Right cardiac atrium (tissue), 5 donors: ENCODE data around the gene GADD45G. TPM values are rescaled to one million over a fixed set of nuclear protein-coding genes. Genes with fewer than 3 reads are reported as not detected.

ENCODE experiments used
- polyA plus RNA-seq: library from polyadenylated mRNA; stranded (reverse); fragments of 200-250 nt; gene quantifications from one replicate; pipeline ENCODE4 v1.2.3, GENCODE V29; 2013
- total RNA-seq, 4 donors: library from RNA; stranded (reverse); fragmentation: NEBNext Ultra II Directional; extraction: Animal tissue kit (Norgen Biotek cat#: 25700); gene quantifications; one replicate each; pipeline ENCODE4 v1.2.1, GENCODE V29; 2021
- donor health status: healthy with polysubstance abuse.
- donor health status: DM: no; HTN: yes; CAD: no.
- donor health status: DM: no; HTN: no; CAD: no.
- donor health status: DM: no; HTN: yes; CAD: no; lungs with severe emphysema.
- donor health status: DM: yes; HTN: yes; CAD: no.

Gene GADD45G
- total and polyA plus RNA-seq, 5 donors, result 27.6 to 157 (median 102) TPM

Other genes with a start within 250 kb of the GADD45G start
- 10 to 100 TPM; 23.3 to 28.3 (median 27.0) TPM for gene SEMA4D, start 106.9 kb upstream of the GADD45G start, total RNA-seq
- gene SEMA4D, start 106.9 kb upstream of the GADD45G start, polyA plus RNA-seq, result 13.0 TPM